PC-9 (cell line): ENCODE data around the gene BAX. TPM values are rescaled to one million over a fixed set of nuclear protein-coding genes. Genes with fewer than 3 reads are reported as not detected.

Experiments
- BruUV-seq: library from RNA; stranded (reverse); fragments of 400-500 nt; replicated peaks from 2 replicates; lab custom pipeline; 2021; lab: Mats Ljungman, UMichigan
- CTCF ChIA-PET: fragments of 300-600 bp; sonication (Branson Sonifier 250); formaldehyde crosslinking; loops from one replicate; lab custom pipeline; 2022; ENCODE audit warnings: antibody characterized with exemption; lab: Charles Lee
- POLR2A ChIA-PET: fragments of 300-600 bp; sonication (Branson Sonifier 250); formaldehyde crosslinking; loops from one replicate; lab custom pipeline; 2022; ENCODE audit warnings: antibody characterized with exemption; ENCODE audit not compliant: unreplicated experiment; lab: Charles Lee
- DNase-seq, 2 experiments: peaks; one replicate each; pipeline versions ENCODE4 v3.0.0 to v3.0.0-alpha.2; 2015 to 2022; ENCODE audit warnings: mixed read lengths in 1 of 2
- H2AFZ ChIP-seq: fragments of 200-600 bp; sonication (generic); 2 replicates; pipeline ENCODE4 v1.8.1; 2017; ENCODE audit warnings: antibody characterized with exemption
- H3F3A ChIP-seq: fragments of 200-600 bp; sonication (generic); 2 replicates; pipeline ENCODE4 v1.8.1; 2017; ENCODE audit warnings: antibody characterized with exemption, mild to moderate bottlenecking, low read depth; ENCODE audit not compliant: insufficient read depth
- H3K27ac ChIP-seq: fragments of 200-600 bp; sonication (generic); 2 replicates; pipeline ENCODE4 v1.6.1; 2016; ENCODE audit warnings: mixed run types
- H3K27me3 ChIP-seq: fragments of 200-600 bp; sonication (generic); 2 replicates; pipeline ENCODE4 v1.6.1; 2016; ENCODE audit warnings: low read depth, mixed run types; ENCODE audit not compliant: insufficient read depth
- H3K36me3 ChIP-seq: fragments of 200-600 bp; sonication (generic); 2 replicates; pipeline ENCODE4 v1.6.1; 2016; ENCODE audit warnings: low read depth, mixed run types
- H3K4me1 ChIP-seq: fragments of 200-600 bp; sonication (generic); replicated peaks from 2 replicates; pipeline ENCODE4 v1.6.1; 2016; ENCODE audit warnings: mixed run types; ENCODE audit not compliant: insufficient read depth
- H3K4me2 ChIP-seq: fragments of 200-600 bp; sonication (generic); 2 replicates; pipeline ENCODE4 v1.6.1; 2017; ENCODE audit warnings: mixed run types
- H3K4me3 ChIP-seq: fragments of 200-600 bp; sonication (generic); 2 replicates; pipeline ENCODE4 v1.6.1; 2016; ENCODE audit warnings: mixed run types
- H3K79me2 ChIP-seq: fragments of 200-600 bp; sonication (generic); 2 replicates; pipeline ENCODE4 v1.6.1; 2017; ENCODE audit warnings: low read depth, mixed run types
- H3K9me2 ChIP-seq: fragments of 200-600 bp; sonication (generic); 2 replicates; pipeline ENCODE4 v1.8.1; 2017; ENCODE audit warnings: mild to moderate bottlenecking; ENCODE audit not compliant: insufficient read depth
- H3K9me3 ChIP-seq: fragments of 200-600 bp; sonication (generic); 2 replicates; pipeline ENCODE4 v1.8.1; 2016; ENCODE audit warnings: low read depth; ENCODE audit not compliant: insufficient read depth
- H4K20me1 ChIP-seq: fragments of 200-600 bp; sonication (generic); 2 replicates; pipeline ENCODE4 v1.8.1; 2017; ENCODE audit not compliant: insufficient read depth
- CTCF ChIP-seq: fragments of 200-600 bp; sonication (generic); conservative IDR thresholded peaks from 2 replicates; pipeline ENCODE4 v1.6.1; 2017; ENCODE audit warnings: mixed run types, antibody characterized with exemption, mild to moderate bottlenecking, moderate library complexity
- EZH2 ChIP-seq: fragments of 200-600 bp; sonication (generic); IDR thresholded peaks from 2 replicates; pipeline ENCODE4 v1.8.0; 2017; ENCODE audit warnings: antibody characterized with exemption, low read depth
- intact Hi-C: fragments of 100-400 bp; cut with micrococcal nuclease; formaldehyde crosslinking; loops from one replicate; pipeline ENCODE4 v1.10.0; 2022; ENCODE audit not compliant: unreplicated experiment
- total RNA-seq: library from RNA; stranded (reverse); gene quantifications from 2 replicates; pipeline ENCODE4 v1.2.3, GENCODE V29; 2021

Gene BAX
- total RNA-seq, 1 experiment from 2014 or later = 140 TPM

- Histone ChIP-seq H3K9me2 (no peaks in the 10 kb centered on the region), H3K9me3 (no peaks in the 10 kb centered on the region), H3F3A (peaks cover 61% of the 10 kb centered on the region), H2AFZ (no peak overlapping the region), H3K4me3 (no peak overlapping the region), H4K20me1 (peaks cover 22% of the 10 kb centered on the region), H3K4me2 (no peak overlapping the region), H3K79me2 (peaks cover 33% of the 10 kb centered on the region), H3K27ac (no peak overlapping the region), H3K36me3 (peaks cover 22% of the 10 kb centered on the region), H3K27me3 (no peaks in the 10 kb centered on the region), H3K4me1 (peaks cover 21% of the 10 kb centered on the region)
- intact Hi-C loops = loop anchor here (5.0 to 10.0 kb wide), 2 partner anchors 322 to 484 kb away; partner anchors contain the start of gene CA11
- no peak for DNase-seq
- no TSS peak for BruUV-seq
- no peak for TF ChIP-seq EZH2
- TF ChIP-seq CTCF = no peak
- ChIA-PET POLR2A (interaction anchor here (0.7 to 1.0 kb wide), 2 partner anchors 24 to 82 kb away, joined by 3 to 4 read pairs; no protein-coding TSS in a partner anchor), CTCF (no interaction called here)
Measured at GRCh38 chr19:48968813-48969218, 14.1 kb downstream of the BAX start.

- peaks cover 14% of the 10 kb centered on the region for H3K4me1 ChIP-seq
- H4K20me1 ChIP-seq = peaks cover 22% of the 10 kb centered on the region
- CTCF ChIA-PET = interaction anchor here (1.3 kb wide), 1 partner anchor 23 kb away, joined by 11 read pairs; the partner anchor contains the start of genes GYS1 and RUVBL2
- no peak overlapping the region for H3K4me2 ChIP-seq
- intact Hi-C loops = loop anchor here (5.0 to 10.0 kb wide), 2 partner anchors 322 to 485 kb away; partner anchors contain the start of gene CA11
- no peak overlapping the region for H2AFZ ChIP-seq
- peaks cover 29% of the 10 kb centered on the region for H3K79me2 ChIP-seq
- peaks cover 54% of the 10 kb centered on the region for H3F3A ChIP-seq
- BruUV-seq = no TSS peak
- H3K27me3 ChIP-seq = no peaks in the 10 kb centered on the region
- TF ChIP-seq EZH2 (no peak), CTCF (no peak)
- H3K27ac ChIP-seq = no peak overlapping the region
- H3K36me3 ChIP-seq = peaks cover 25% of the 10 kb centered on the region
- no peak overlapping the region for H3K4me3 ChIP-seq
- H3K9me3 ChIP-seq = no peaks in the 10 kb centered on the region
- peak in 1 of 2 experiments; percentile 79 for DNase-seq
- POLR2A ChIA-PET = no interaction called here
- no peaks in the 10 kb centered on the region for H3K9me2 ChIP-seq
Measured at GRCh38 chr19:48969276-48970138, 14.8 kb downstream of the BAX start.

GRCh38 chr19:48970139-48970766 is 15.6 kb downstream of the BAX start:
- H4K20me1 ChIP-seq = peaks cover 22% of the 10 kb centered on the region
- peaks cover 12% of the 10 kb centered on the region for H3K4me1 ChIP-seq
- TF ChIP-seq CTCF (no peak), EZH2 (no peak)
- no peak overlapping the region for H3K4me3 ChIP-seq
- H3K9me2 ChIP-seq = no peaks in the 10 kb centered on the region
- intact Hi-C loops = no loop called here
- peaks cover 26% of the 10 kb centered on the region for H3K79me2 ChIP-seq
- H3F3A ChIP-seq = peaks cover 52% of the 10 kb centered on the region
- H3K27me3 ChIP-seq = no peaks in the 10 kb centered on the region
- no peaks in the 10 kb centered on the region for H3K9me3 ChIP-seq
- ChIA-PET POLR2A (interaction anchor here (0.6 kb wide), 2 partner anchors 89 to 672 kb away, joined by 4 to 5 read pairs; partner anchors contain the start of gene SCAF1), CTCF (interaction anchor here (0.6 to 1.3 kb wide), 7 partner anchors 22 to 325 kb away, joined by 4 to 11 read pairs (median 5); partner anchors contain the start of genes GYS1 and RUVBL2)
- H3K36me3 ChIP-seq = peaks cover 25% of the 10 kb centered on the region
- H2AFZ ChIP-seq = no peak overlapping the region
- BruUV-seq = no TSS peak
- no peak overlapping the region for H3K4me2 ChIP-seq
- DNase-seq = no peak
- no peak overlapping the region for H3K27ac ChIP-seq
